Amniotic stem cell (primary cell): Measurements from ENCODE around the gene ATF7.
"Not testable (repeated sequence)": the region's sequence is repeated elsewhere in the genome, so short reads cannot be mapped to it uniquely, and the experiment has no call there.

Experiments
- DNase-seq: peaks from one replicate; lab custom pipeline; 2025; lab: John Stamatoyannopoulos, UW

ATF7 gene

DNA sequence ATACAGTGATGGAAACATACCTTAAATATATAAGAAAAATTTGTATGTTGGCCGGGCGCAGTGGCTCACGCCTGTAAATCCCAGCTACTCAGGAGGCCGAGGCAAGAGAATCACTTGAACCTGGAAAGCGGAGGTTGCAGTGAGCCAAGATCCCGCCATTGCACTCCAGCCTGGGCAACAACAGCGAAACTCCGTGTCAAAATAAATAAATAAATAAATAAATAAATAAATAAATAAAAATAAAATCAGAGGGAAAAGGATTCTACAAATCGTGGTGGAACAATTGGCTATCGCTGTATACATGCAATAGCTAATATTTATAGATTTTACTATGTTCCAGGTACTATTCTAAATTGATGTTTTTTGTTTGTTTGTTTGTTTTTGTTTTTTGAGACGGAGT lies 1.7 kb upstream of the ATF7 start:
- no peak for DNase-seq

DNA sequence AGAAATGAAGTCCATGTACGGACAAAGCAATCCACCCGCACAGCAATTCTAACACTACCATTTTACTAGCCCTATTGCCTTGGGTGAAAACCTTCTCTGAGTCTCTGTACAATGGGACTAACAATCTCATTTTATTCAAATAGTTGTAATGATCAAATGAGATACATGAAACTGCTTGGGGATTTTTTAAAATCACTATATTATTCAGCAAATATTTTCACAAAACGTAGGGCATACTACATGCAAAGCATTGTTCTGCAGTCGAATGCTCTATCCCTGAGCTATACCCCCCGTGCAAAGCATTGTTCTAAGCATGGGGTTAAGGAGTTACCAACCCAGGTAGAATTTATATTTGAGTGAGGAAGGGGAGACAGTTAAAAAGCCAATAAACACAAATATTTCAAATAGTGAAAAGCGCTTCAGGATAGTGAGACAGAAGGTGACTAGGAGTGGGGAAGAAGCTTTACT lies 554 bp upstream of the ATF7 start:
- DNase-seq = no peak

DNA sequence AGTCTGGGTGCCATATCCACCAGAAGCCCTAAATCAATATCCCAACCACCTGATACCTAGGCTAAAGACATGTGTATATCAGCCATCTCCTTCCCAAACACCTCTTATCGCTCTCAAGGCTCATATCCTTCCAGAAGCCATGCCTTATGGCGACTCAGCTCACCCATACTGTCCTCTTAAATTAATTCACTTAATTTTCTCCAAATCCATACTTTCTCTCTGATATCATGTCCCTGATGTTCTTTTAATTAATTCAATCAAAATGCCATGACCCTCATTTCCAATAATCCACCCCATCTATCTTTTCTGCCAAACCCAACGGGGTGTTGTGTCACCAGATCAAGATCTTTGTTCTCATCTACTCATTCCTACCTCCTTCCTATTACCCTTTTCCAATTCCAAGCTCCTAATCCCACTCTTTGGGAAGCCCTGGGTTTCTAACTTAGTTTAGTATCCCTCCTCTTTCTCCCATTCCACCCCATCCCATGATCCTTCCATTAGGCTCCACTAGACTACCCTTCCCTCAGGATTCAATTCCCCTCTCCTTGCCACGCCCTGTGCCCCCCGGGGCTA lies 723 bp downstream of the ATF7 start:
- no peak for DNase-seq

DNA sequence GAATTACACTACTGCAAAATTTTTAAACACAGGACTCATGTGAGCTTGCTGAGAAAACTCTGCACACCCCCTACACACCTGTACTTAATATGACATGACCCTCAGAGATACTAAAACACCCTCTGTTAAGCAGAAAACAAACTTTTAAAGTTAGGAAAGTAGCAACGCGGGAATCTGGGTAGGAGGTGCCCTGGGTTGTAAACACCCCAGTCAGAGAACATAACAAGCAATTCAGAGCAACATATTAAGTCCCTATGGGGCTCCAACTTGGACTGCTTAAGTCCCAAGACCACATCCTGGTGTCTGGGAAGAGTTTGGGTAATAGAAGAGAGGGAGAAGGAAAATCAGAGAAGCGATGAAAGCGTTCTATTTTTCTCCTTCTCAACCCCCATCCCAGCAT lies 1.2 kb downstream of the ATF7 start:
- no peak for DNase-seq

DNA sequence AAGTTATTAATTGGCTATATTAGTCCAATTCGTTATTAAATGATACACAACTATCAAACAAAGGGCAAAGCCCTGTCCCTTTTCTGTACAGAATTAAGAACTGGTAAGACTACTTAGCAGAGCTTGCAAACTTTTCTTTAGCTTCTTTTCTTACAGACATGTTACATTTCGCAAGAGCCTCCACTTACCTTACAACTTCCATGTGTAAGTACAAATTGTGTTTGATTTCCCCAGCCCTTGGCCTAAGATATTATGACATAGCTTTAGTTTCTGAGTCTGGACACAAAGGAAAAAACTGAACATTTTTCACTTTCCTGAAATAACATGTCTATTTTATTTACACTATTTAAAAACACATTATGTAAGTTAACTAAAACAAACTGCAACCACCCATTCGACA lies 1.7 kb downstream of the ATF7 start:
- DNase-seq = no peak

DNA sequence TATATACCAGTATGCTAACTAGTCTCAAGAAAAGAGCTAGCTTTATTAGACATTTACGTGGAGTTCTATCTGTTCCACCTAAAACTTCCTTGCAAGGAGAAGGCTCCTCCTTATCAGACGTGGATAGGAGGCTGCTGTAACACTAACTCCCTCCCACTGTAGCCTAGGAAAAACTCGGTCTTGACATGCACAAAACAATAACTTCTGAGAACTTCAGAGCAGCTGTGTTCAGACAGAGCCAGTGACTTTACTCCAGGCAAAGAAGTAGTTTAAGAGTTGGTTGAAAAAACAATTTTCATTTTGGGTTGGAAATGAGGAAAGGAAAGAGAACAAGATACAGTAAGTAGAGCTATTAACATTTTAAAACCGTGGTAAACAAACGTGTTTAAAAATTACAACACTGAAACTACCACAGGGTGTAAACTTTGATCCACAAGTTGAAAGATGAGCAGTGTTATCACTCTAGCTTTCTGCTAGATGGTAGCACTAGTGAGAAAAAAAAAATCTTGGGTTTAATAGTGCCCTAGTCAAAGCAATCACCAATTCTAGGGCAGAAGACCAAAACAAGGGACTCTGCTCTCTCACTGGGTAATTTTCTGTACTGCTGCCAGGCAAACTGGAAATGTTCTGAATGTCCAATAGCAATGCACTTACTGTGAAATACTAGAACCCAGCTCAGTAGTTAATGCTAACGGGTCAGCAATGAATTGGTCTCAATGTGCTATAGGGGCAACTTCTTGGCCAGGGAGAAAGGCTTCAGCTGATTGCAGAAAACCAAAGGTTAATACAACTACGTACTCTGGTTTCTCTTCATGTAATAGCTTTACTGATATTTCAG lies 2.4 kb downstream of the ATF7 start:
- no peak for DNase-seq

DNA sequence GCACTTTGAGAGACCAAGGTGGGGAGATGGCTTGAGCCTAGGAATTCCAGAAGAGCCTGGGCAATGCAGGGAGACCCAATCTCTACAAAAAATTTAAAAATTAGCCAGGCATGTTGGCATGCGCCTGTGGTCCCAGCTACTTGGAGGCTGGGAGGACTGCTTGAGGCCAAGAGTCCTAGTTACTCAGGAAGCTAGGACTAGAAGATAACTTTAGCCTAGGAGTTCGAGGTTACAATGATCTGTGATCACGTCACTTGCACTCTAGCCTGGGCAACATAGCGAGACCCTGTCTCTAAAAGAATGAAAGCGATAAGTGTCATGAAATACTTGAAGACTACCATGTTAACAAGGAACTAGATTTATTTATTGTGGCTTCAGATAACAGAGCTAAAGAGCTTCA lies 3.5 kb downstream of the ATF7 start:
- DNase-seq = no peak

DNA sequence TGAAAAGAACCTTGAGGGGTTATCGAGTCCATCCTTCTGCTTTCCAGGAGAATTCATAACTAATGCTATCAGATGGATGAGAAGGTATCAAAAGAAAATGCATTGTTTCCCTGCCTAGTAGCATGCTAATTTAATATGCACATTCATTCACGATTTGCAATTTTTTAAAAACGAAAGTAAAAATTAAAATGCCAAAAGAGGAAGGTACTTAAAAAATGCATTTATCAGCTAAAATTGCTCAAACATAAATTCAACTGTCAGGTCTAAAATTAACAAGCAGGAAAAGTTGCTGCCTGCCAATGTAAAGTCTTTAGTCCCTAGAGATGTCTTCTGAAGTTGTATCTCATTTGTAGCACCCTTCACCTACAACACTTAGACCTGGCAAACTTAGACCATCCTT lies 7.9 kb downstream of the ATF7 start:
- DNase-seq = no peak

DNA sequence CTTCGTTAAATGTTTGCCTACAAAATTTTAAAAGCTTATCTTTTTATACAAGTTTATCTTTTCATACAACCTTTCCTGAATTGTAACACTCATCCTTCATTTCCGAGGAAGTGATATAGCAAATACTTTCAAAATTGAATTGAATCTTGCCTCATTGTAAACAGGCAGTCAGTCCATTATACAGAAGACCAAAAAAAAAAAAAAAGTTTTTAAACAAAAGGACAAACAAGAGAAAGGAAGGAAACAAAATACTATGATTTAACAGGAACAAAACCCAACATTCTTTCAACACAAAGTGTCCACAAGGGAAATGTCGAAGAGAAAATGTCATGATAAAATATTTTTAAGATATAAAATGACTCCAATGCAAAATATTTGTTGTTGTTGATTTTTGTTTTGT lies 8.5 kb downstream of the ATF7 start:
- DNase-seq = no peak

DNA sequence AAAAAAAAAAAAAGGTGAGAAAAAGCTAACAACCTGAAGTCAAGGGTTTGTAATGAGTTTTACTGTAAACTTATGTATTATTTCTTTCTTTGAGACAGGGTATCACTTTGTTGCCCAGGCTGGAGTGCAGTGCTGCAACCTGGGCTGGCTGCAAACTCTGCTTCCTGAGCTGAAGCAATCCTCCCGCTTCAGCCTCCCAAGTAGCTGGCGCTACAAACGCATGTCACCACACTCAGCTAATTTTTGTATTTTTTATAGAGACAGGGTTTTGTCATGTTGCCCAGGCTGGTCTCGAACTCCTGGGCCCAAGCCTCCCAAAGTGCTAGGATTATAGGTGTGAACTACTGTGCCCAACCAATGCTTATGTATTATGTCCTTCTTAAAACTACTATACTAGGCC lies 9.2 kb downstream of the ATF7 start:
- no peak for DNase-seq

DNA sequence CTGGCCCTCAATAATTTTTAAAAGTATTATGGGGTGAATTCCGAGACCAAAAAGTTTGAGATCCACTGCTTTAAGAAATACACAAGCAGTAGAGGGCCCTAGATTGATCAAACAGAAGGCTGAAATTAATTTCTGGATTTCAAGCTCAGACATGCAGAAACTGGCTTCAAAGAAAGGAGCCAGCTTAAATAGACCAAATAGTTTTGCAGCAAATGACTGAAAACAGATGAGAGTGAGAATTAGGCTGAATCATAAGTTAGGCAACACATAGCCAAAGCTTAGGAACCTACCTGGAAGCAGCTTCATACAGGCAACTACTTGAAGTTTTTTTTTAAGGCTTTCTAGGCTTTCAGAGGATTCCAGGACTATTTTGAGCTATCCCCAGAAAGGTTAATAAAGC lies 12.4 kb downstream of the ATF7 start:
- DNase-seq = no peak

DNA sequence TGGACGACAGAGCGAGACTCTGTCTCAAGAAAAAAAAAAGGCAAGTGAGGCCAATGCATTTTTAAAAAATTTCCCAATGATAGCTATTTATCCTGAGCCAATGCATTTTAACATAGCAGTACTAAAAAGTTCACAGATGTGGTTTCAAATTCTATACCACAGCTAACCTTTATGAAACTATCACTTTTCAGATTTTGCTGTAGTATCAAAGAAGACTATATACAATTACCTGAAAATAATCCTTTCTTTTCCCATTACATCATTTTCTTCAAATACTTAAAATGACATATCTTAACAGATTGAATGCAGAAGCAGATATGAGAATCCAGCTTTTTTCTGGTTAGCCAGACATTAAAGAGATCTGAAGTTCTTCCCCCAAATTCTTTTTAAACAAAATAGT lies 13.2 kb downstream of the ATF7 start:
- DNase-seq = no peak

DNA sequence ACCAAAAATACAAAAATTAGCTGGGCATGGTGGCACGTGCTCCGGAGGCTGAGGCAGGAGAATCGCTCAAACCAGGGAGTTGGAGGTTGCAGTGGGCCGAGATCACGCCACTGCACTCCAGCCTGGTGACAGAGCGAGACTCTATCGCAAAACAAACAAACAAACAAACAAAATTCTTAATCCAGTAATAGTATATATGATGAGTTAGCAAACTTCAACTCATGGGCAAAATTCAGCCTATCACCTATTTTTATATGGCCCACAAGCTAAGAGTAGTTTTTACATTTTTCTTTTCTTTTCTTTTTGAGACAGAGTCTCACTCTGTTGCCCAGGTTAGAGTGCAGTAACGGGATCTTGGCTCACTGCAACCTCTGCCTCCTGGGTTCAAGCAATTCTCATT lies 14.9 kb downstream of the ATF7 start:
- no peak for DNase-seq

DNA sequence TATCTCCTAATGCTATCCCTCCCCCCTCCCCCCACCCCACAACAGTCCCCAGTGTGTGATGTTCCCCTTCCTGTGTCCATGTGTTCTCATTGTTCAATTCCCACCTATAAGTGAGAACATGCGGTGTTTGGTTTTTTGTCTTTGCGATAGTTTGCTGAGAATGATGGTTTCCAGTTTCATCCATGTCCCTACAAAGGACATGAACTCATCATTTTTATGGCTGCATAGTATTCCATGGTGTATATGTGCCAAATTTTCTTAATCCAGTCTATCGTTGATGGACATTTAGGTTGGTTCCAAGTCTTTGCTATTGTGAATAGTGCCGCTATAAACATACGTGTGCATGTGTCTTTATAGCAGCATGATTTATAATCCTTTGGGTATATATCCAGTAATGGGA lies 19.5 kb downstream of the ATF7 start:
- DNase-seq = not testable (repeated sequence)

DNA sequence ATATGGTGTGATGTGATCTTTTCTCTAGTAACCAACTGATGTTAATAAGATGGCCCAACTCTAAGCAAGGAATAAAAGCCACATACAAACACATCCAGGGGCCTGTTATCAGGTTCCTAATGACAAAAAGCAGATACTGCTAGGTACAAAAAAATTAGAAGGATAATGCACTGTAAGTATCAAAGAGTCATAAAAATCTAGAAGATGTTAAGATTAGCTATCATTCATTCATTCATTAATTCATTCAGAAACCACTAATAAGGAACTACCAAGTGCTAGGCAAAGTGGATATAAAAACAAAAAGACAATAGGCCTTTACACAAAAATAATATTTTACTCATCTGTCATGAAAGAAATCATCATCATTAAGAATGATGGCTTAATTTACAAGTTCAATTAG lies 21.6 kb downstream of the ATF7 start:
- DNase-seq = no peak

DNA sequence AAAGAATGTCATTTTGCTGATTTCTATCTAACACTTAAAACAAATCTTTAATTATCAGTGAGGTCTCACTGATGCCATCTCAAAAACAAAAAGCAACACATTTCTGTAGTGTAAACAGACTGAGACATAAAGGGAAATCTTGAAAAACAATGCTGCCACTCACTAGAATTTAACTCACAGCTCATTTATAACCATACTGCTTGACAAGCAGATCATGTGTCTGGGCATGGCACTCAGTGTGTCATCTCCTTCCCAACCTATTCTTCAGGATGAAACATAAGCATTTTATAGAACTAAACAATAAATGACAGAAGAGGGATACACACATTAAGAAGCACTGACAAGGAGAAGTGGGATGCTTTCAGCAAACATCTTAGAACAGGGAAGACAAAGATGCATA lies 22.4 kb downstream of the ATF7 start:
- no peak for DNase-seq

DNA sequence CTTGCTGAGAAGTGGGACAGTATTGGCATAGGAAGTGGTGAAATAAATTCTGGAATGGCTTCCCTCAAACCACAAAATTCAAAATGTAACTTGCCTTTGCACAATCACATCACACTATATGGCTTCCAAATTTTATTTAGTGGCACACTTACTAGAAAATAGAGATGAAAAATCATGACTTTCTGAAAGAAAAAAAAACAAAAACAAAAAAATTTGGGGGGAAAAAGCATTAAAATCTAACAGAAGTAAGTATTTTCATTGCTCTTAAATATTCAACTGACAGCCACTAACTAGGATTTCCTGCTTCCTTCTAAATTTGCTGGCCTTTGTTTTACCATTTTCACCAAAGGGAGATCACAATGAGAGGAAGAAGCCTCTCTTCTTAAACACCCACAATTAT lies 23.0 kb downstream of the ATF7 start:
- no peak for DNase-seq

DNA sequence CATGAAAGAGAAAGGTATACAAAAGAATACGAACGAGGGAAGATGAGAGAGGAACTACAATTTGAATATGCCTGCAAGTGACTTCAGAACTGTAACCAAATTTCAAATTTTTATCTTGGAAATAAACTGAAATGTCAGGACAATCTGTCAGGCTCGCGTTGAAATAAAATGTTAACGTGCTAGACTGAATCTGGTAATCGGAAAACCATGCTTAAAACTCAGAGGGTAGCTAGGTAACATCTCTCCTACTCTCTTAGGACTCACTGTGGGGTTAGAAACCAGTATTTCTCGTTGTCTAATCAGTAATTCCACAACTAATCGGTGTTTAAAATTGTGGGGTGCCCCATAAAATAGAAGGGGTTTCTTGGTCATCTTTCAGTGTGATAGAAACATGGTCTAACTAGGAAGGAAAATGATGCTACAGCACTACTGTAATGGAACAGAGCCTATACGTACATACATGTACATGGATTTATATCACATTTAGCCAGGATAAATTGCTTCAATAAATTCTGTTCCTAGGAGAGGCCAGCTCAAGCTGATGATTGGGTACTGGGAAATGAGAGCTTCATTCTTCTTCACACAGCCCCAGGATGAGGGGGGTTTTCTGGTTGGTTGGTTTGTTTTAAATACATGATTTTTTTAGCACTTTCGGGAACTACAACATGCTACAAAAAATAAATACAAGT lies 23.9 kb downstream of the ATF7 start:
- no peak for DNase-seq

DNA sequence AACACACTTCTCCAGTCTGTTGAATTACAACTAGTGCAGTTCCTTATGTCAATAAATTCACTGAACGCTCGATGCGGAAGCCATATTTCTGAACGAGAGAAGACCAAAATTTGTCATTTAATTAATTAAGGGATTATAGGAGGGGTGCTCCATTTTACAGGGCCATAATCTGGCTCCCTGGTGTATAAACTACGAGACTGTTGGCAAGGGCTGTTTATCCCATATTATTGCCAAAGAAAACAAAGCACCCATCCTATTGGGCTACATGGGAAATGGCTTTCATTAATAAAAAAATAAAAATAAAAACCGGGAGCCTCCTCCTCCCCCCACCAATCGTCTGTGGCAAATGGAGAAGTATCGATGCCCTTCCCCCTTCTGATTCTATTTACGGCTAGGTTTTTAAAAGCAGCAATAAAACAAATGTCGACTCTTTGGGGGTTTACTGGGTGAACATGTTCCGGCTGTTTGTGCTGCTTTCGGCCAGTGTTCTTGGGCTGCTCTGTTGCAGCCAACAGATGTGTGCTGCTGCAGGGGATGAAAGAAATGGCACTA lies 24.8 kb downstream of the ATF7 start:
- DNase-seq = no peak

DNA sequence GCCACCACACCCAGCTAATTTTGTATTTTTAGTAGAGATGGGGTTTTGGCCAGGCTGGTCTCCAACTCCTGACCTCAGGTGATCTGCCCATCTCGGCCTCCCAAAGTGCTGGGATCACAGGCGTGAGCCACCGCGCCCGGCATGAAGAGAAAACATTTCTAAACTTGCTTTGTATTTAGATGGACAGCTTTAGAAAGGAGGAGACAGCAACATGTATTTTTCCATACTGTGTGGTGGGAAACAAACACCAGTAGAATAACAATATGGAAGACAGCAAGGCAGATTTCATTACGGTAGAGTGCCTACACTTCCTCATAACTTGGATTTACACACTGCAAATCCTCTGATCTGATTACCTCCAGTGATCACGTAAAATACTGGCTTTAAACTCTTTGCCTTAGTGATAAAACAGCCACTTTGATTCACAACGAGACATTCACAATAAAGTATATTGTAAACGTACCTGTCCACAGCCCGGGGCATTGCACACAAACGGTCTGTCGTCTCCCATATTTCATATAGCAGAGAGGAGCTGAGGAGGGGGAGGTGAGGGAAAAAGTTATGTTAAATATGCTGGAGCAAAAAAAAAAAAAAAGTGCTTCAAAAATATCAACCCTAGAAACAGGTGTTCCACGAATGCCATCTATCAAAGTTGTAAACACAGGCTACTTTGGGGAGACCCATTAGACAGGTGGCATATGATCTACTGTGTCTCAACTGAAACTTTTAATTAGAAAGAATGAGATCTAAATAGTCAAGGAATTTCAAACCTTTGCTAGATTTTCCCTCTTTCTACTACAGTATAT lies 25.5 kb downstream of the ATF7 start:
- DNase-seq = no peak

DNA sequence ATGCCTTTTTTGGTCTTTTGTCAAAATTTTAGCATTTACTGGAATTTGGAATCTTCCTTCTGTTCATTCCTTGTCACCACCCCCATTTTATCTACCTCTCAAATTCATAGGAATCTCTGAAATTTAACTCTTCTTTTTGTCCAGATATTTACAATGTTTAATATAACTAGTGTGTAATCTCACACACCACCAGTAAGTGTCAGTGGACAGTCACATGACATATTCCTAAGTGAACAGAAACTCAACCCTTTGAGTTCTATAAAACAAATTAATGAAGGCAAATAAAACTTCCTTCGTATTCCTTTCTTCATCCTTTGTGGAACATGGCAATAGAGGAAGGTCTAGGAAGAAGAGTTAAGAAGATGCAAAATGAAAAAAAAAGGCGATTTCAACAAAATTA lies 26.6 kb downstream of the ATF7 start:
- no peak for DNase-seq

DNA sequence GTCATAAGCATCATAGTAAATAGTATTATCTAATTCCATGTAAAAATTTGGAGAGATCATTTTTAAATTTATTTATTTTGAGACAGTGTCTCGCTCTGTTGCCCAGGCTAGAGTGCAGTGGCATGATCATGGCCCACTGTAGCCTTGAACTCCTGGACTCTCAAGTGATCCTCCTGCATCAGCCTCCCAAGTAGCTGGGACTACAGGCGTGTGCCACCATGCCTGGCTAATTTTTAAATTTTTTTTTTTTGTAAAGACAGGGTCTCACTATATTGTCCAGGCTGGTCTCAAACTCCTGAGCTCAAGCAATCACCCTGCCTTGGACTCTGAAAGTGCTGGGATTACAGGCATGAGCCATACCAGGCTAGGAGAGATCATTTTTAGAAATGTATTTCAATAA lies 27.2 kb downstream of the ATF7 start:
- DNase-seq = not testable (repeated sequence)
